SKM-1 (cell line): Measurements from ENCODE around the gene GMPPA.

ENCODE experiments used
- DNase-seq: peaks from one replicate; lab custom pipeline; 2025; ENCODE audit not compliant: unreplicated experiment; lab: John Stamatoyannopoulos, UW

The GMPPA gene

DNA sequence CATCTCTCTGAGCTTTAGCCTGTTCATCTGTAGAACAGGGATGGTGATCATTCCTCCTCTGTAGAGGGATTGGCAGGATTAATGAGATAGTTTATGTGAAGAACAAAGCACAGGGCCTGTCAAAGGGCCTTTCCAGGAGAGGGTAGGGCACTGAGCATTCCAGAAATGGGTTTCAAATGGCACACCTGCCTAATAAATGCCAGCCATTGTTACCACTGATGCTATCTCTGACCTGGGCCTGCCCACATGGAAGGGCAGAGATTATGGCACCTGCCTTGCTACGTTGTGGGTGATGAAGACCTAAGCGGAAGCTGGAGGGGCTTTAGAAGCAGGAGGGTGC, 31.0 kb upstream of the GMPPA start:
- DNase-seq, result no peak

DNA sequence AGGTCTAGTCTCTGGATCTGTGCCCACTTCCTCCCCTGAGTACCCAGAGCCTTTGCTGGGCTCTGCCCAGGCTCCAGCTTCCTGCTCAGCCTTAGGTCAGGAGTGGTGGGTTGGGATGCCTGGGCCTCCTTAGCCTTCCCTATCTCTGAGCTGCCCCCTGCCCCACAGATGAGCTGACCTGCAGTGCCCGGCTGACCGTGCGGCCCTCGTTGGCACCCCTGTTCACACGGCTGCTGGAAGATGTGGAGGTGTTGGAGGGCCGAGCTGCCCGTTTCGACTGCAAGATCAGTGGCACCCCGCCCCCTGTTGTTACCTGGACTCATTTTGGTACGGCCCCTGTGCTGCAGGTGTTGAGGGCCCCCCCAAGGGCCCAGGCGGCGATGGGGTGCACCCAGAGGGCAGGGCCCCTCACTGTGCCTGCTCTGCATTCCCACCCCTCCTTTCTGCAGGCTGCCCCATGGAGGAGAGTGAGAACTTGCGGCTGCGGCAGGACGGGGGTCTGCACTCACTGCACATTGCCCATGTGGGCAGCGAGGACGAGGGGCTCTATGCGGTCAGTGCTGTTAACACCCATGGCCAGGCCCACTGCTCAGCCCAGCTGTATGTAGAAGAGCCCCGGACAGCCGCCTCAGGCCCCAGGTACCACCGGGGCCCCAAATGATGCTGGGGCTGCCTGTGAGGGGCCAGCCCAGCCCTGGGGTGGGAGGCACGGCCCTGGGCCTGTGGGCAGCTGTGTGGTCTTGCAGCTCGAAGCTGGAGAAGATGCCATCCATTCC, 30.1 kb upstream of the GMPPA start:
- no peak for DNase-seq

DNA sequence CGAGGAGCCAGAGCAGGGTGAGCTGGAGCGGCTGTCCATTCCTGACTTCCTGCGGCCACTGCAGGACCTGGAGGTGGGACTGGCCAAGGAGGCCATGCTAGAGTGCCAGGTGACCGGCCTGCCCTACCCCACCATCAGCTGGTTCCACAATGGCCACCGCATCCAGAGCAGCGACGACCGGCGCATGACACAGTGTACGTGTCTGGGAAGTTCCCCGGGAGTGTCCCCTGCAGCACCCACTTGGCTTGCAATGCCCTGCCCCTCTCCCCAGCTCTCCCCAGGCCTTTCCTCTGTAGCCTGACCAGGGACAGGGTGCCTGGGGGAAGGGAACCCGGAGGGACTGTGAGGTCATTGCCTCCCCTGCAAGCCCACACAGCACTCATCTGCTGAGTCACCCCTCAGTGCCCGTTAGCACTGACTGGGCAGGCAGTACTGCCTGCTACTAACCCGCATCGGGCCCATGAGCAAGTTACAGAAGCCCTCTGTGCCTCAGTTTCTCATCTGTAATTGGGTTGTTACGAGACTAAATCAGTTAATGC, 29.4 kb upstream of the GMPPA start:
- no peak for DNase-seq

DNA sequence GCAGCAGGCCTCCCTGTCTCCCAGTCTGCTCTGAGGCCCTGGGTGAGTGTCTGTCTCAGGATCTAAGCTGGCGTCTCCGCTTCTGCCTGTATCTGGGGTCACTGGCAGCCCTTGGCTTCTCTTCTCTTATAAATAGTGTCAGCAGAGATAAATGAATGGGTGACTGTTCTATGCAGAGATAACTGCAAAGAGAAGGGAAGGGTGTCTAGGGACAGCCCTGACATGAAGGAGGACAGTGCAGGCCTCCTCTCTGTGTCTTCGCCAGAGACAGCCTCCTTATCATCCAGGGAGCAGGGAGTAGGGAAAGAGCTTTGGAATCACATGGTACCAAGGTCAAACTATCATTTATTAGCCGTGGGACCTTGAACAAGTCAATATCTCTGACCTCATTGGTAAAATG, 28.3 kb upstream of the GMPPA start:
- no peak for DNase-seq

DNA sequence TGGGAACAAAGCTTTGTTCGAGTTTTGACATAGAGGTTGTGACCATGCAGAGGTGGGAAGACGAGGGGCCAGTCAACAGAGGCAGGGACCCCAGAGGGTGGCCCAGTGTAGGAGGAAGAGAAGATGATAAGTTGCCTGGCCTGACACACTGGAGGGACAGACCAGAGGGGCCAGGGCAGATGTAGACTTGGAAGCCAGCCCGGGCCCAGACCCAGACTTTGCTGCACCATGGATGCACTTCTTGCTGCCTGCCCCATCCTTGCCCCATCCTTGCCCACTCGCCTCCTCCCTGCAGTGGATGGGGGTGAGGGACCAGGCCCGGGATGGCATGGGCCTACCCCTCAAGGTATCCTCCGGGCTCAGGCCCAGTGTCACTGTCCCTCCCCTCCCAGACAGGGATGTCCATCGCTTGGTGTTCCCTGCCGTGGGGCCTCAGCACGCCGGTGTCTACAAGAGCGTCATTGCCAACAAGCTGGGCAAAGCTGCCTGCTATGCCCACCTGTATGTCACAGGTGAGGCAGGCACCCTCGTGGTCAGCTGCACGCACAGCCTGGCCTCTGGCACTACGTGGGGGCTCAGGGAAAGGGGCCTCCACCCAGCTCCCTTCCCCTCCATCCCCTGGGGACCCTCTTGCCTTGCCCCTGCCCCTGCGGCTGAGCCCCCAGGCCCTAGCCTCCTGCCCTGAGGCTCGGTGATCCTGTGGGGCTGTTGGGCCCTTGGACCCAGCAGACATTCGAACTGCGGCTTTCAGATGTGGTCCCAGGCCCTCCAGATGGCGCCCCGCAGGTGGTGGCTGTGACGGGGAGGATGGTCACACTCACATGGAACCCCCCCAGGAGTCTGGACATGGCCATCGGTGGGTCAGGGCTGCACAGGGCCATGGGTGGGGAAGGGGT, 27.0 kb upstream of the GMPPA start:
- DNase-seq, result no peak

DNA sequence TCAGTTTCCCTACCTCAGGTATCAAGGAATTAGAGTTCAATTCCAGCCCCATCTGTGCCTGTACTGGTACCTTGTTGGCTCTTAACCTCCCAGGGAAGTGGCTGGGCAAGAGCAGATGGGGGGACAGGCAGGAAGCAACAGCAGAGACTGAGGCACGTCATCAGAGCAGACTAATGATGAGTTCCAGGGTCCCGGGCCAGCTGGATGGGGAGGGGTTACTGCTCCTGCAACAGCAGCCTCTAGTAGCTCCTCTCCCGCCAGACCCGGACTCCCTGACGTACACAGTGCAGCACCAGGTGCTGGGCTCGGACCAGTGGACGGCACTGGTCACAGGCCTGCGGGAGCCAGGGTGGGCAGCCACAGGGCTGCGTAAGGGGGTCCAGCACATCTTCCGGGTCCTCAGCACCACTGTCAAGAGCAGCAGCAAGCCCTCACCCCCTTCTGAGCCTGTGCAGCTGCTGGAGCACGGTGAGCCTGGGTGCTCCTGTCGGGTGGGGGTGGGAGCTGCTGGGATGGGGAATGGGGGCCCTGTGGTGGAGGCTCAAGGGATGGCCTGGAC, 26.0 kb upstream of the GMPPA start:
- no peak for DNase-seq

DNA sequence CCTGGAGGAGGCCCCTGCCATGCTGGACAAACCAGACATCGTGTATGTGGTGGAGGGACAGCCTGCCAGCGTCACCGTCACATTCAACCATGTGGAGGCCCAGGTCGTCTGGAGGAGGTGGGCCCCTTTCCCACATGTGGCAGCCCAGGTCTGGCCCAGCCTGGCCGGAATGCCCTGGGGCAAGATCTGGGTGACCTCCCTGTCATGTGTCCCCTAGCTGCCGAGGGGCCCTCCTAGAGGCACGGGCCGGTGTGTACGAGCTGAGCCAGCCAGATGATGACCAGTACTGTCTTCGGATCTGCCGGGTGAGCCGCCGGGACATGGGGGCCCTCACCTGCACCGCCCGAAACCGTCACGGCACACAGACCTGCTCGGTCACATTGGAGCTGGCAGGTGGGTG, 25.2 kb upstream of the GMPPA start:
- no peak for DNase-seq

DNA sequence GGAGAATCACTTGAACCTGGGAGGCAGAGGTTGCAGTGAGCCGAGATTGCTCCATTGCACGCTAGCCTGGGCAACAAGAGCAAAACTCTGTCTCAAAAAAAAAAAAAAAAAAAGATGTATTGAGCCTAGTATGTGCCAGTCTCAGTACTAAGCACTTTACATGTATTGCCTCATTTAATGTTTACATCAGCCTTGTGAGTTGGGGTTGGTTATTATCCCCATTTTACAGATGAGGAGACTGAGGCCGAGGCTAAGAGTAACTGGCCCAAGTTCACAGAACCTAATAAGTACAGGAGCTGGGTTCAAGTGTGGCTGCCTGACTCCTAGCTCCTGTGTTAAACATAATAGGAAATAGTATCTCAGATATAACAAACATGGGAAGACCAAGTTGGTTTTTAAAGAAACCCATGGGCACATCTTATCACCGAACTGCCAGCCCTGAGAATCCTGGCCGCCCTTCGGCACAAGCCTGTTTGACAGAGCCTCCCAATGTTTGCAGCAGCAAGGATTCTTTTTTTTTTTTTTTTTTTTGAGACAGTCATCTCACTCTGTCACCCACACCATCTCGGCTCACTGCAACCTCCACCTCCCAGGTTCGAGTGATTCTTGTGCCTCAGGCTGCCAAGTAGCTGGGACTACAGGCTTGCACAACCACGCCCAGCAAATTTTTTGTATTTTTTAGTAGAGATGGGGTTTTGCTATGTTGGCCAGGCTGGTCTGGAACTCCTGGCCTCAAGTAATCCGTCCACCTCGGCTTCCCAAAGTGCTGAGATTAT, 24.2 kb upstream of the GMPPA start:
- no peak for DNase-seq

DNA sequence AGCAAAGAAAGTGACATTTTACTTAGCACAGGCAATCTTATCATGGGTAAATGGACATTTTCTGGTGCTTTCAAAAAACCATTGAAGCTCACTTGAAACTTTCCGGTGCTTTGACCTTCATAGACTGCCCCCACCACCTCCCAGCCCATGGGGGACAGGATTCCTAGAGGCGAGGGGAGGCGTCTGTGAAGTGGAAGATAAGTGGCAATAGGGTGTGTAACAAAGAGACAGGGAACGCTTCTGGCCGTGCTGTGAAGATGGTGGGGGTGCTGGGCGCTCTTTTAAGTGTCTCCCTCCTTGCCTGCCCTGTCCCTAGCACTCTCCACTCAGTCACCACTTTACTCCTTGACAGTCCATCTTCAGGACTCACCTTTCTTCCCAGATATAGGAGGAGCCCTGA, 23.4 kb upstream of the GMPPA start:
- DNase-seq, result no peak

DNA sequence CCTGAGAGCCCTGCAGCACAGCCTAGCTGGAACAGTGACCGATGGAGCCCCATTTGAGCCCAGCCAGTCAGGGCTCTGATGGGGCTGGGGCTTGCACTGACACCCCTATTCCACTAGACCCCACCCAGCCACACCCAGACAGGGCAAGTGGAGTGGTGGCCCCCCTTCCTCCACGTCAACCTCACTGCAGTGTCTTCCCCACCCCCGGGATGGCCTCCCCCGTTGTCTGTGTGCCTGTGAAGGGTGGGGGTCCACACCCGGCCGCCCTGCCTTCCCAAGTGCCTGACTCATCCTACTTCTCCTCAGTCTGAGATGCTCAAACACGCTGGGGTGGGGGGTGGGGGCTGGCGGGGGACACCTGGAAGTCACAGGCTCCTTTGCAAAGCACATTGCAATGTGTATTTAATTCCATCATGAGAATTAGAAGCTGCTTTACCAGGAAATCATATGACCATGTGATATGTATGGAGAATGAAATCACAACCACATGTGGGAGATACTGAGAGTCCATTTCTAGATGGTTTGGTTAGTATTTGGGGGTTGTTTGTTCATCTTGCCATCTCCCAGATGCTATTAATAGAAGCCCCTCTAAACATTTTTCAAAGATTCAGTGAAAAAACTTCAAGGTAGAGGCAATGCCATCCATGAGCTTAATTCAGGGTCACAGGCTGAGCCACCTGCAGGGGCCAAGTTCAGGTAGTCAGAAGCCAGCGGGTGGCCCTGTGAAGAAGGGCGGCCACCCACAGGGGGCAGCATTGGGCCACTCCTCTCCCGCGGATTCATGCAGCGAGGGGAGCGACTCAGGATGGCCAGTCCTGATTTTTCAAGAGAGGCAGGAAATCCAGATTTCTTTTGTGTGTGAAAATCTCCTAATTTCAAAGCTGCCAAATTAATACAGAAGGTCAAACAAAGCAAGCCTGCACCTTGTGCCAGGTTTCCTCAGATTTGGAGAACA, 22.7 kb upstream of the GMPPA start:
- DNase-seq, result peak; percentile 29

DNA sequence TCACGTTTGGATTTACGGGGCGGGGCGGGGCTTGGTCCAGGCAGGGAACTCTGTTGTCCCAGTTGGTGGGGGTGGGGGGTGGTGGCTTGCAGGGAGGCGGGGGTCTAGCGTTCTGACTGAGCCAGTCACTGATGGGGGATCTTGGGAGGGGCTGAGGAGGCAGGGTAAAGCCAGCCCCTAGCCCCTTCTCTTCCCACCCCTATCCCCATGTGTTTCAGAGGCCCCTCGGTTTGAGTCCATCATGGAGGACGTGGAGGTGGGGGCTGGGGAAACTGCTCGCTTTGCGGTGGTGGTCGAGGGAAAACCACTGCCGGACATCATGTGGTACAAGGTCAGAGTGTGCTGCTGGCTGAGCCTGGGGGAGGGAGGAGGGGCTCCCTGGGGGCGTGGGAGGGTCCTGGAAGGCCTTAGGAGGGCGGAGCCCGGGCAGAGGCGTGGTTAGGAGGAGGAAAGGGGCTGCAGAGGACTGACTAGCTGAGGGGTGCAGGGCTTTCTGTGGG, 22.0 kb upstream of the GMPPA start:
- no peak for DNase-seq

DNA sequence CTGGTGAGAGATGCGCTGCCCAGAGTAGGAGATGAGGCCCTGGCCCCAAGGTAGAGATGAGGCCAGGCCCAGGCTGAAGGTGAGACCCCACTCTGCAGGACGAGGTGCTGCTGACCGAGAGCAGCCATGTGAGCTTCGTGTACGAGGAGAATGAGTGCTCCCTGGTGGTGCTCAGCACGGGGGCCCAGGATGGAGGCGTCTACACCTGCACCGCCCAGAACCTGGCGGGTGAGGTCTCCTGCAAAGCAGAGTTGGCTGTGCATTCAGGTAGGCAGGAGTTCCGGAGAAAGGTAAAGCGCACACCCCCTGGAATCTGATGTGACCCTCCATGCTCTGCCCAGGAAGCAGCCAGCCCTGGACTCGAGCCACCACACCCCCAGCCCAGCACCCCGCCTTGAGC, 21.5 kb upstream of the GMPPA start:
- DNase-seq, result no peak

DNA sequence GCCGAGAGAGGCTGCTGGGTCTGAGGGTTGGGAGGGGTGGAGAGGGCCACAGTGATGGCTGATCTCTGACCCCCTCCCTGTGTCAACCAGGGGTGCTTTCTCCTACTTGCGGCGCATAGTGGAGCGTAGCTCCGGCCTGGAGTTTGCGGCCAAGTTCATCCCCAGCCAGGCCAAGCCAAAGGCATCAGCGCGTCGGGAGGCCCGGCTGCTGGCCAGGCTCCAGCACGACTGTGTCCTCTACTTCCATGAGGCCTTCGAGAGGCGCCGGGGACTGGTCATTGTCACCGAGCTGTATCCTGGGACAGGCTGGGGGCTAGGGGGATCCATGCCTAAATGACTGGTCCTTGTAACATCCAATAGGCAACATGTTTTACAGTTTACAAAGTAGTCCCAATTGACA, 20.9 kb upstream of the GMPPA start:
- no peak for DNase-seq

DNA sequence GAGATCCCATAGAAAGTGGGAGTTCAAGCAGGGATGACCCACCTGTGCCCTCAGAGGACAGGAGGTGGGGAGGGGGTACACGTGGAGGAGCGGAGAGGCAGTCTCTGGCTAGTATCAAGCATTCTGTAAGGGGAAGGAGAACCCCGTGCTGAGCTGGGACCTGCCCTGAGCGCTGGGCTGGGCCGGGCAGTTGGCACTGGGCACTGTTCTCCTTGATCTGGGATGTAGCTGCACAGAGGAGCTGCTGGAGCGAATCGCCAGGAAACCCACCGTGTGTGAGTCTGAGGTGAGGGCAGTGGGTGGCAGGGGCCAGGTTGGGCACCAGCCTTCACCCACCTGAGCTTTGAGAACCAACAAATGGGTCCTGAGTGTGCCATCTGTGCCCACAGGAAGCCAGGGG, 19.8 kb upstream of the GMPPA start:
- no peak for DNase-seq

DNA sequence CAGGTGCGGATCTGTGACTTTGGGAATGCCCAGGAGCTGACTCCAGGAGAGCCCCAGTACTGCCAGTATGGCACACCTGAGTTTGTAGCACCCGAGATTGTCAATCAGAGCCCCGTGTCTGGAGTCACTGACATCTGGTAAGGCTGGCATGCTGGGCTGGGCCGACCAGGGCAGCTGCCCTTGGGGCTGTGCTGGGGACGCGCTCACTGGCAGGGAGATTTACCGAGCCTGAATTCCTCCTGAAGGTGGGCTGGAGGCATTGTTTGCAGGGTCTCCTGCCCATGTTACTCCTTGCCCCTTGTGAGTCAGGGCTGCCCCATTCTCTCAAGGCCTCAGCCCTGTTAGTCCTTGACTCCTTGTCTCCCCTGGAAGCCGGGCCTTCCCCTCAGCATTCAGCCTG, 18.7 kb upstream of the GMPPA start:
- DNase-seq, result no peak

DNA sequence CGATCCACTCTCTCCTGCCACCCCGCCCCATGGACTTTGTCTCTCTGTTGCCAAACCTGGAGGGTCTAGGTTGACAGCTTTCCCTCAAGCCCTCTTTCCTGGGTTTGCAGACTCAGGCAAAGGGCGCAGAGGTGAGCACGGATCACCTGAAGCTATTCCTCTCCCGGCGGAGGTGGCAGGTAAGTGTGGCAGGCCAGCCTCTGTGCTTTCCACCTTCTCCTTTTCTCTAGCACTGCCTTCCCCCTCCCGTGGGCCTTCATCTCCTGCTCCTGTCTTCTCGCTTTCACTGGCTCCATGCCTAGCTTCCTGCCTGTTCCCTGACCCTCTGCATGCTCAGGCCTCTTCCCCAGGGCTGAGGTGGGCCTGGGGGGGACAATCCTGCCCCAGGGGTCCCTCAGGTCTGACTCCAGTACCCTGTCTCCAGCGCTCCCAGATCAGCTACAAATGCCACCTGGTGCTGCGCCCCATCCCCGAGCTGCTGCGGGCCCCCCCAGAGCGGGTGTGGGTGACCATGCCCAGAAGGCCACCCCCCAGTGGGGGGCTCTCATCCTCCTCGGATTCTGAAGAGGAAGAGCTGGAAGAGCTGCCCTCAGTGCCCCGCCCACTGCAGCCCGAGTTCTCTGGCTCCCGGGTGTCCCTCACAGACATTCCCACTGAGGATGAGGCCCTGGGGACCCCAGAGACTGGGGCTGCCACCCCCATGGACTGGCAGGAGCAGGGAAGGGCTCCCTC, 15.9 kb upstream of the GMPPA start:
- DNase-seq, result no peak

DNA sequence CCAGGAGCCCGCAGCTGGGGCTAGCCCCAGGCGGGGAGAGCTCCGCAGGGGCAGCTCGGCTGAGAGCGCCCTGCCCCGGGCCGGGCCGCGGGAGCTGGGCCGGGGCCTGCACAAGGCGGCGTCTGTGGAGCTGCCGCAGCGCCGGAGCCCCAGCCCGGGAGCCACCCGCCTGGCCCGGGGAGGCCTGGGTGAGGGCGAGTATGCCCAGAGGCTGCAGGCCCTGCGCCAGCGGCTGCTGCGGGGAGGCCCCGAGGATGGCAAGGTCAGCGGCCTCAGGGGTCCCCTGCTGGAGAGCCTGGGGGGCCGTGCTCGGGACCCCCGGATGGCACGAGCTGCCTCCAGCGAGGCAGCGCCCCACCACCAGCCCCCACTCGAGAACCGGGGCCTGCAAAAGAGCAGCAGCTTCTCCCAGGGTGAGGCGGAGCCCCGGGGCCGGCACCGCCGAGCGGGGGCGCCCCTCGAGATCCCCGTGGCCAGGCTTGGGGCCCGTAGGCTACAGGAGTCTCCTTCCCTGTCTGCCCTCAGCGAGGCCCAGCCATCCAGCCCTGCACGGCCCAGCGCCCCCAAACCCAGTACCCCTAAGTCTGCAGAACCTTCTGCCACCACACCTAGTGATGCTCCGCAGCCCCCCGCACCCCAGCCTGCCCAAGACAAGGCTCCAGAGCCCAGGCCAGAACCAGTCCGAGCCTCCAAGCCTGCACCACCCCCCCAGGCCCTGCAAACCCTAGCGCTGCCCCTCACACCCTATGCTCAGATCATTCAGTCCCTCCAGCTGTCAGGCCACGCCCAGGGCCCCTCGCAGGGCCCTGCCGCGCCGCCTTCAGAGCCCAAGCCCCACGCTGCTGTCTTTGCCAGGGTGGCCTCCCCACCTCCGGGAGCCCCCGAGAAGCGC, 15.0 kb upstream of the GMPPA start:
- DNase-seq, result no peak
